ENCODE measurements around the gene DNAJB1.

- TF ChIP-seq CTCF (IDR thresholded peaks at IDR 0.05), result no peak
- no peak for TF ChIP-seq REST (IDR thresholded peaks at IDR 0.05; ENCODE audit: insufficient read depth in 1 of 2, low read depth in 2 of 2, low read length in 1 of 2)
- no peak for TF ChIP-seq TCF7L2 (IDR thresholded peaks at IDR 0.05; ENCODE audit: low read depth, low read length)
Measured at GRCh38 chr19:14507704-14508542, 10.3 kb downstream of the DNAJB1 start.

Data from Panc1 (cell line).